ENCODE measurements around the gene GPR141. TPM values are rescaled to one million over a fixed set of nuclear protein-coding genes. Genes with fewer than 3 reads are reported as not detected.

Gene GPR141
- total and polyA plus RNA-seq, 8 donors: 0.10 to 7.1 (median 1.3) TPM; not detected in 3

DNA sequence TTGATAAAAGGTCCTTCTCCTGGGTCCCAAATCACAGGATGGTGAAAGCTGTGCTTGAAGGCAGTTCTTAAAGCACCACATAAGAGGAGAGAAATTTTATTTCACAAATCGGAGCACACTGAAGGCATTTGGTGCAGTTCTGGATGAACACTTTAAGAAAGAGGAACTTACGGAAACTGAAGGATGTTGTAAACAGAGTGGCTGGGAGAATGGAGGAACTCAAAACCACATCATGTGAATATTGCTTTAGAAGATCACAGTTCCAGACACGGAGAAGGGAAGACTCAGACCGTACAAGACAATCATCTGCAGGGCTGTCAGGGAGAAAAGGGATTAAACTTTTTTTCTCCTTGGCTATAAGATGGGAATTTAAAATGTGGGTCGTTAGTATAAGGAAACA is 9.0 kb upstream of the GPR141 start:
- Histone ChIP-seq H3K36me3 (no peaks in the 10 kb centered on the region), H3K27me3 (no peaks in the 10 kb centered on the region), H3K4me3 (no peak overlapping the region), H3K9me3 (no peaks in the 10 kb centered on the region), H3K27ac (no peak overlapping the region), H3K4me1 (no peaks in the 10 kb centered on the region)
- TF ChIP-seq POLR2AphosphoS5 (IDR thresholded peaks at IDR 0.05) (no peak), EP300 (IDR thresholded peaks at IDR 0.05) (no peak), POLR2A (IDR thresholded peaks at IDR 0.05) (no peak)
- TF ChIP-seq, protein P1, sequence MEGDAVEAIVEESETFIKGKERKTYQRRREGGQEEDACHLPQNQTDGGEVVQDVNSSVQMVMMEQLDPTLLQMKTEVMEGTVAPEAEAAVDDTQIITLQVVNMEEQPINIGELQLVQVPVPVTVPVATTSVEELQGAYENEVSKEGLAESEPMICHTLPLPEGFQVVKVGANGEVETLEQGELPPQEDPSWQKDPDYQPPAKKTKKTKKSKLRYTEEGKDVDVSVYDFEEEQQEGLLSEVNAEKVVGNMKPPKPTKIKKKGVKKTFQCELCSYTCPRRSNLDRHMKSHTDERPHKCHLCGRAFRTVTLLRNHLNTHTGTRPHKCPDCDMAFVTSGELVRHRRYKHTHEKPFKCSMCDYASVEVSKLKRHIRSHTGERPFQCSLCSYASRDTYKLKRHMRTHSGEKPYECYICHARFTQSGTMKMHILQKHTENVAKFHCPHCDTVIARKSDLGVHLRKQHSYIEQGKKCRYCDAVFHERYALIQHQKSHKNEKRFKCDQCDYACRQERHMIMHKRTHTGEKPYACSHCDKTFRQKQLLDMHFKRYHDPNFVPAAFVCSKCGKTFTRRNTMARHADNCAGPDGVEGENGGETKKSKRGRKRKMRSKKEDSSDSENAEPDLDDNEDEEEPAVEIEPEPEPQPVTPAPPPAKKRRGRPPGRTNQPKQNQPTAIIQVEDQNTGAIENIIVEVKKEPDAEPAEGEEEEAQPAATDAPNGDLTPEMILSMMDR (IDR thresholded peaks at IDR 0.05): no peak
- DNase-seq: no peak
- intact Hi-C loops (cut with DNase I; ENCODE audit: low total_unique reads): no loop called here
- 30 to 64% (median 48%) methylated on average over 5 of the region's 5 CpGs for WGBS, 5 donors

DNA sequence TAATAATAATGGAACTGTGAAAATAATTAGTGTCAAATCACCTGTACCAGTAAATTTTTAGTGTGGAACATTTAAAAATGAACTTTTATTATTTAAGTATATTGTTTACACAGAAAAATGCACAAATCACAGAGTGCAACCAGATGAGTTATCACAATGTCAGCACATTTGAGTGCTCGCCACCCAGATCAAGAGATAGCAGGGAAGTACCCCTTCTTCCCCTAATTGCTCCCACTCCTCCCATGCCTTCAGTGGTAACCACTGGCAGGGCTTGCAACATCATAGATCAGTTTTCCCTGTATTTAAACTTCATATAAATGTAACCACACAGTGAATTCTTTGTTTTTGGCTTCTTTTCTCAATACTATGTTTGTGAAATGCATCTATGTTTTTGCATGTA is 7.8 kb upstream of the GPR141 start:
- no peak for DNase-seq
- Histone ChIP-seq H3K4me1 (no peaks in the 10 kb centered on the region), H3K27me3 (no peaks in the 10 kb centered on the region), H3K9me3 (no peaks in the 10 kb centered on the region), H3K36me3 (no peaks in the 10 kb centered on the region), H3K4me3 (no peak overlapping the region), H3K27ac (no peak overlapping the region)
- intact Hi-C loops (cut with DNase I; ENCODE audit: low total_unique reads): no loop called here
- TF ChIP-seq POLR2A (IDR thresholded peaks at IDR 0.05): no peak
- TF ChIP-seq, protein P1 (IDR thresholded peaks at IDR 0.05): no peak
- TF ChIP-seq EP300 (IDR thresholded peaks at IDR 0.05): no peak
- TF ChIP-seq POLR2AphosphoS5 (IDR thresholded peaks at IDR 0.05): no peak
- 61 to 75% (median 70%) methylated on average over 1 of the region's 1 CpG for WGBS, 5 donors

DNA sequence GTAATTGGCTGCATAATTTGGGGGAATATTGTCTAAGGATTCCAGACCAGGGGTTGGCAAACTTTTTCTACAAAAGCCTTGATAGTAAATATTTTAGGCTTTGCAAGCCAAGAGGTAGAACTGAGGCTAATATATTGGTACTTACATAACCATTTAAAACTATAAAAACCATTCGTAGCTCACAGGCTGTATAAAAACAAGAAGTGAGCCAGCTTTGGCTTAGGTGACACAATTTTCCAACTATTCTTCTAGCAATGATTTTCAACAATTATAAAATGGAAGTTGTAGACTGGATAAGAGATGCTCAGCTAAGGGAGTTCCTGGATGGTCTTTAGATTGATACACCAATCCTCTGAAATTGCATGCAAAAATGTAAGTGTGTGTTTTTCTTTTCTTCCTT is 1.4 kb downstream of the GPR141 start:
- no peak for DNase-seq
- WGBS, 5 donors: 56 to 71% (median 63%) methylated on average over 1 of the region's 1 CpG
- H3K27ac ChIP-seq: peak overlapping the region in 1 of 5 donors; percentile 21
- H3K36me3 ChIP-seq: no peaks in the 10 kb centered on the region
- H3K9me3 ChIP-seq: no peaks in the 10 kb centered on the region
- intact Hi-C loops (cut with DNase I; ENCODE audit: low total_unique reads): no loop called here
- H3K4me3 ChIP-seq: peak overlapping the region in 1 of 4 donors; percentile 12
- no peaks in the 10 kb centered on the region for H3K4me1 ChIP-seq
- H3K27me3 ChIP-seq: no peaks in the 10 kb centered on the region
- TF ChIP-seq, protein P1 (IDR thresholded peaks at IDR 0.05): no peak
- TF ChIP-seq POLR2A (IDR thresholded peaks at IDR 0.05): no peak
- no peak for TF ChIP-seq POLR2AphosphoS5 (IDR thresholded peaks at IDR 0.05)
- TF ChIP-seq EP300 (IDR thresholded peaks at IDR 0.05): no peak

DNA sequence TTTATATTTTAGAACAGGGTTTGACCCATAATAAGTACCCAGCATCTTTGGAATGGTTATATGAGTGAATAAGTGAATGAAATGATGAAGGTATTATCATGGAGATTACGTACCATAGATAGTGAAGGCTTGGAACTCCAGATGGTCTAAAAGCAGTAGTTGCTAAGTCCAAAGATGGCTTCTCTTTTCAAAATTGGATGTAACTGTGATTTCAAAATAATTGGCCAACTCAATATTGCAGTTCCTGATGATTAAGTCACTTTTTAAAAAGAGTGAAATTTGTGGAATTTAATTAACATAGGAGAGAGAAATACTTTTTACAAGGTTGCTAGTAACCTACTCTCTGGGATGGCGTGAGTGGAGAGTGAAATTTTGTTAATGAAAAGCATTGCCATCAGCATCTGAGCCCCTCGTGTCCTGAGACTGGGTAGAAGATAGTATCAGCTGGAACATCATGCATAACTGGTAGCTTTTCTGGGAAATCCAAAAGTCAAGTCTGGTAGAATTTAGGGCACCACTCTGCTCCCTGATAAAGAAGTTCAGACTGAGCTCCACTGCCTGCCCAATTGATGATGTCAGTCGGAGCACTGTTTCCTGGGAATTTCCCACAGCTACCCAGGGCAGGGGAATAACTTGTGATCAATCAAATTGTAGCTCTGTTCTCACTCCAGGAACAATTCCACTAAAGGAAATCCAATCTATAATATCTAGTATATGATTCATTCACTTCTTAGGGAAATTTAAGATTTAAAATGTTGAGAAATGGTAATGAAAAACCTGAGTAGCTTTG is 3.2 kb downstream of the GPR141 start:
- Histone ChIP-seq H3K27ac (no peak overlapping the region), H3K4me3 (no peak overlapping the region), H3K9me3 (peaks cover 0 to 3% (median 0%) of the 10 kb centered on the region in 4 donors), H3K36me3 (no peaks in the 10 kb centered on the region), H3K4me1 (no peaks in the 10 kb centered on the region), H3K27me3 (no peaks in the 10 kb centered on the region)
- TF ChIP-seq POLR2AphosphoS5 (IDR thresholded peaks at IDR 0.05): no peak
- TF ChIP-seq EP300 (IDR thresholded peaks at IDR 0.05): no peak
- WGBS, 5 donors: 68 to 79% (median 76%) methylated on average over 4 of the region's 4 CpGs
- no peak for DNase-seq
- intact Hi-C loops (cut with DNase I; ENCODE audit: low total_unique reads): no loop called here

DNA sequence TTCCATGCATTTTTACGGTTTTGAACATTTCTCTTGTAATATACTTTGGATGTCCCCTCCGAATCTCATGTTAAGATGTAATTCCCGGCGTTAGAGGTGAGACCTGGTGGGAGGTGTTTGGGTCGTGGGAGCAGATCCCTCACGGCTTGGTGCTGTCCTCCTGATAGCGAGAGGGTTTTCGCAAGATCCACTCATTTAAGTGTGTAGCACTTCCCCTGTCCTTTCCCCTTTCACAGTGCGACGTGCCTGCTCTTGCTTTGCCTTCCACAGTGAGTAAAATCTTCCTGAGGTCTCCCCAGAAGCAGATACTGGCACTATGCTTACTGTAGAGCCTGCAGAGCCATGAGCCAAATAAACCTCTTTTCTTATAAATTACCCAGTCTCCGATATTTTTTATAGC is 6.6 kb downstream of the GPR141 start:
- peaks cover 0 to 8% (median 2%) of the 10 kb centered on the region in 4 donors for H3K9me3 ChIP-seq
- H3K36me3 ChIP-seq: no peaks in the 10 kb centered on the region
- no peak for DNase-seq
- no peaks in the 10 kb centered on the region for H3K4me1 ChIP-seq
- no peak overlapping the region for H3K4me3 ChIP-seq
- intact Hi-C loops (cut with DNase I; ENCODE audit: low total_unique reads): no loop called here
- TF ChIP-seq EP300 (IDR thresholded peaks at IDR 0.05) (no peak), POLR2A (IDR thresholded peaks at IDR 0.05) (no peak), POLR2AphosphoS5 (IDR thresholded peaks at IDR 0.05) (no peak)
- TF ChIP-seq, protein P1 (IDR thresholded peaks at IDR 0.05): no peak
- H3K27me3 ChIP-seq: no peaks in the 10 kb centered on the region
- 71 to 84% (median 80%) methylated on average over 11 of the region's 11 CpGs for WGBS, 5 donors
- peak overlapping the region in 2 of 5 donors; percentile 16 to 49 for H3K27ac ChIP-seq
